NAMALWA (cell line): ENCODE measurements around the gene FNDC3A.
"Not testable (repeated sequence)": the region's sequence is repeated elsewhere in the genome, so short reads cannot be mapped to it uniquely, and the experiment has no call there.

Source experiments
- DNase-seq: peaks from one replicate; pipeline ENCODE4 v3.0.0-alpha.2; 2015; ENCODE audit warnings: low spot score

The FNDC3A gene

GRCh38 chr13:49098198-49098597 is 122.5 kb downstream of the FNDC3A start:
- no peak for DNase-seq

DNA sequence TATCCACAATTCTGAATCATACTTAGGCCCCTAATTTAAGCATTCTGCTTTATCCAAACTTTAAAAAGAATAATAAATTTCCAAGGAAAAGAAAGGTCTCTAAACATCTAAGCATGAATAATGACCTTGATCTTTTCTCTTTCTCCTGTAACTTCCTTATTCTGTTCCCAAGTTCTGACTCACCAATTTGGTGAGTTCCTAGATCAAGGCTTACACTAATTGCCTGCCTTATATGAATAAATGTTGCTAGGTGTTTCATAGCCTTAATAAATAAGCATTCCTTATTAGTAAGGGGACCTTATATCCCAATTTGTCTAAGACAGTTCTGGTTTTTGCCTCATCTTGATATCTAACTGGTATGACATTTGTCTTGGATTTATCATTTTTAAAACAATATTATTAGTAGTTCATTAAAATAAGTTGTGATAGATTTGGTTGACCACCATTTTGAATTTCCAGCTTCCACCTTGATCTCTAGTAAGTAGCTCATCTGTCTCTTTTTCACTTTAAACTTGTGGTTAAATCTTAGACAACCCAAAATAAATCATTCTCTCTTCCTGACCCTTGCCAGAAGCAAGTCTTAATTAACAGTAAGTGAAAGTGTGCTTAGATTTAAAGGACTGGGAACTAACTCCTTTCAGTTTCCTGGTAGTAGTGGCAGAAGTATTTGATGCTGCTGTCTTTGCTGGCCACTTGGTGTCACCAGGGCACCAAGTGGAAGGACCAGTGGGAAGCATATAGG is 123.2 kb downstream of the FNDC3A start:
- DNase-seq = peak; percentile 20

- DNase-seq = no peak
Measured at GRCh38 chr13:49099513-49099877, 123.8 kb downstream of the FNDC3A start.

- DNase-seq = no peak
Measured at GRCh38 chr13:49100637-49101570, 125.2 kb downstream of the FNDC3A start.

DNA sequence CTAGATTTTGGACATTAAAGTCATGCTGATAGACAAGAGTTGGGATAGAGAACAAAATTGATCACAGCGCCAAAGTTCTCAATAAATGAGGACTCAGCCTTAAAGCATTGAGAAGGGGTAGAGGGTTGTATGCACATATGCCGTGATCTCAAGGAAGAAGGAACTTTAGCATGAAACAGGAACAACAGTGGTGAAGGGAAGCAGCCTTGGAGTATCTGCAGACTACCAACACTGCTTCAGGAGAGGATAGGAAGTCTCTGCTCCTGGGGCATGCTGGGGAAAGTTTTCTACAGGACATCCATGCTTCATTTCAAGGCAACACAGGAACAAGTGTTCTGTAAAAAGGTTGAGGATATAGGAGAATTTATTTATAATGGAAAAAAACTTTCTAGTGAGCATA is 132.5 kb downstream of the FNDC3A start:
- no peak for DNase-seq

DNA sequence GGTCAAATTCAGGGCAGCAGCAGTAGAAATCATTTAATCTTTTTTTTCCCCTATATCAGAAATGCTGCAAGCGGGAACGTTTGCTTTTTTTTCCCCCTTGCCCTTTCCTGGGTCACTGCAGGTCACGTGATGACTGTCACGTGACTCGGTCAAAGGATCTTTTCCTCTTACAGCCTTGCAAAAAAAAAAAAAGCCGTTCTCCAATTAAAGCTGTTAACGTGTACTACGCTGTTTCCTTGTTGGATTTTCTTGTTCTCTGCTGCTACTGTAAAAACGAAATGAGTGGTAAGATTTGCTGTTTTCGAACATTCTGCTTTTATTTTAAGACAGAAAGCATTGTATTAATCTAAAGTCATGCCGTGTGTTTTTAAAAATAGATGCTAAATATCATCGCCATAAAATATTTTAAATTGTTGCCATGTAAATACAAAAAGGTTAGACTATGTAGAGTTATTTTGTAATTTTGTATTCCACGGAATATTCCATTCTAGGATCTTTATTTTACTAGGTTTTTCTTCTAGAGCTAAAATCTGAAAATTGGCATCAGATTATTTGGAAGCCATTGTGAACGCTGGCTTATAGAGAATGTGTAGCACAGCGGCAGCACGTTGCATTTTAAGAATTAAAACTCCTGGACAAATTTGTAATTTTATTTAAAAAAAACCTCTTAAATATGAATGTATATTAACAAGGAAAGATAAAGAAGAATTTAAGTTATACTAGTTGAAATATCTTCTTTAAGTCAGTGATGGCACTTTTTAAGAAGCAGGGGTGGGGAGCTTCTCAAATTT is 134.6 kb downstream of the FNDC3A start:
- peak; percentile 95 for DNase-seq

DNA sequence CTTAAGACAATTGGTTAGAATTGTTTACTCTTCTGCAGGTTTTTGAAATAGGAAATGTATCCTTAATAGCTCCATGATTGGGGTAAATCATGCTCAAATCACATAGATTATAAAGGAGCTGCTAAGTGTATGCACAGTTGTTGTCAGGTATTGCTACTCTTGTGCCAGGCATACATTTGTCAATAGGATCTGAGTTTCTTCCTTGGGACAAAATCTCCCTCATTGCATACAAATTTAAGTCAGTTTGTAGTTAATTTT is 135.1 kb downstream of the FNDC3A start:
- DNase-seq = peak; percentile 21

DNA sequence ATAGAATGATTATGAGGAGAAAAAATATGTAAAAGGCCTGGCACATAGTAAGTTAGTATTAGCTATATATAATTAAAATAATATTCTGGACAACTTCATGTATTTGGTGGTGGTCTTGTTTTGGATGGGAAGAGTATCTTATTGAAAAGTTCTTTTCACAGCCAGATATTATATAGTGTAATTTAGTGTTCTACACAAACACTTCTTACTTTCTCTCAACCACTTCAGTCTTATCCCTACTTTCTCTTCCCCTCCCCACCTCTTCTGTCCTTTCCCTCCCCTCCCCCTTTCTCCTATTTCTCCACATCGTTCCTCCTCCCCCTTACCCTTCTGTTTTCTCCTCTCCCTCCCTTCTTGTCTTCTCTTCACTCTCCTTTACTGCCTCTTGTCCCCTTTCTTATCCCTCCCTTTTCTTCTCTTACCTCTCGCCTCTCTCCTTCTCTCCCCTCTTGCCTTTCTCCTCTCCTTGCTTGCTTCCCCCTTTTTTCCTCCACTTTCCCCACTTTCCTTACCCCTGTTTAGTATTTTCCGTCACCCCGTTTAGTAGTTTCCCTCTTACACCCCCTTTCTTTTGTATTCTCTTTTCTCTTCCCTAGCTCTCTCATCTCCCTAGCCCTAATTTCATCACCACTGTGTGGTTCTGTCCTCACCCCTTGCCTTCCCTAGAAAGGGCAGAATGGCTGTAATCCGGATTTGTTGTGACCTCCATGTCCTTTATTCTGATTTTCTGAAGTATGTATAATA is 137.2 kb downstream of the FNDC3A start:
- no peak for DNase-seq

DNA sequence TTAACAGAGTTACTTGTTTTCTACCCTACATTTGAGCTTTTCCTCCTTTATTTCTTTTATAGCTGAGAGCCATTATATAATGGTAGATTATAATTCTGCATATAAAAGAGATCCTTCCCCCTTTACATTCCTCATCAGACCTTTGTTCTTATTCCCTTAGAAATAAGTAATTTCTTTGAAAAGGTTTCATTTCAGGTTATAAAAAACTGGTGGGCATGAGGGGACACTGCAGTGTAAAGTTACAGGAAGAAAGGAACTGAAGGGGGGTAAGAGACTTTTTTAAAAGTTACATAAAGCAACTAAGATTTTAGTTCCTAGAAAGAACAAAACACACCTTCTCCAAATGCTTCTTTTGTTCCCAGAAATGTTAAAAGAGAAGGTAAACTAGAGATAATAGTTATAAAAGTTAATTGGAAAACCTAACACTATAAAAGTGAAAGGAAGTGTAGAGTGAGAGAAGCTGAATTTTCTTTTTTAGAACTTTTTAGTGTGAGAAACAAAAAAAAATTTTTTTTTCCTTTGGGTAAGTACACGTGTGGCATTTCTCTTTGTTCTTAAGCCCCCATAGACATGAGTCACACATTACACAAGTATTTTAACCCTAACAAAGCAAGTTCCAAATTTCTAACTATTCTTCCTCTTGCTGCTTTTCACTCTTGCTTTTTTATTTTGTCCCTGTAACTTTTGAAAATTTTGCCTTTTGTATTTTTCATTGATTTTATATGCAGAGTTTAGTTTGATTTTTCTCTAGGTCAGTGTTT is 138.0 kb downstream of the FNDC3A start:
- no peak for DNase-seq

DNA sequence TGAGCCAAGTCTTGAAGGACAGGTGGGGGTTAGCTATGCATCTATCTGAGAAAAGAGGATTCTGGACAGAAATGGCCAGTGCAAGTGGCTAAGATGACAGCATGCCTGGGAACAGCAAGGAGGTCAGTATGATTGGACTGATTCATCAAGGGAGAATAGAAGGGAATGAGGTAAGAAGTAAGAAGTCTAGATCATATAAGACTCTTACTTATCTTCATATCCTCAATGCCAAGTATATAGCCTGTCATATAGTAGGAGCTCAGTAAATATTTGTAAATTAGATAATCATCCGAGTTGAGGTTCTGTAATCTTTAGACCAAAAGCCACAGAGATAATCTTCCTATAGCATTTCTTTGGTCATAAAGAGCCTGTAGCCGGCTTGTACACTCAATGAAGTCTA is 141.2 kb downstream of the FNDC3A start:
- no peak for DNase-seq

DNA sequence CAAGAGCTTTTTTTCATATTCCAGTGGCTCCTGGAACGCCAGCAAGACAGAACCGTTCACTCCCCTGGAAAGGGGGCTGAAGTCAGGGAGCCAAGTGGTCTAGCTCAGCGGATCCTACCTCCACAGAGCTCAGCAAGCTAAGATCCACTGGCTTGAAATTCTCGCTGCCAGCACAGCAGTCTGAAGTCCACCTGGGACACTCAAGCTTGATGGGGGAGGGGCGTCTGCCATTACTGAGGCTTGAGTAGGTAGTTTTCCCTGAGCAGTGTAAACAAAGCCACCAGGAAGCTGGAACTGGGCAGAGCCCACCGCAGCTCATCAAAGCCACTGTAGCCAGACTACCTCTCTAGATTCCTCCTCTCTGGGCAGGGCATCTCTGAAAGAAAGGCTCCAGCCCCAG is 142.7 kb downstream of the FNDC3A start:
- DNase-seq = not testable (repeated sequence)

DNA sequence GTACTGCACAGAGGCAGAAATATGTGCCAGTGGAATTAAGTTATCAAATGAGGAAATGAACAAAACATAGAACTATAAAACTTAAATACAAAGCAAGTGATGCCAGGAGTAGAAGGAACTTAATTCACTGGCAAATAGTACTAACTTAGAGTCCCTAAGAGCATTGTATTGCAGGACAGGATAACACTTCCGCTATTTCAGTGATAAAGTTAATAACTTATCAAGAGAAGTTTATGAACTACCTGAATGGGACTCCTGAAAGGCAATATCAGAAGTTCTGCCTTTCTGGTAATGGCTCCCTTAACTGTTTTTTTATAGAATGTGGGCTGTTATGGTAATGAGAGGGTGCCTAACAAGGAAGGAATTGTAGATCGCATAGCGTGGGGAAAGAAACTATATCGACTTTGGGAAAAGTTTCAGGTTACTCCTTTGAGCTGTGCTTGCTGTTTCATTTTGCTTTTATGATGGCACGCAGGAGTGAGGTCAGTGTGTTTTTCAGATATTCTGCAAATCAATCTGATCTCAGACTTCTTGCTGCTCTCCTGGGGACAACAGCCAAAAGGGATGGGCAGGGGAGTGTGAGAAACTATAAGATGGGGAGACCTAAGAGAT is 149.1 kb downstream of the FNDC3A start:
- no peak for DNase-seq

DNA sequence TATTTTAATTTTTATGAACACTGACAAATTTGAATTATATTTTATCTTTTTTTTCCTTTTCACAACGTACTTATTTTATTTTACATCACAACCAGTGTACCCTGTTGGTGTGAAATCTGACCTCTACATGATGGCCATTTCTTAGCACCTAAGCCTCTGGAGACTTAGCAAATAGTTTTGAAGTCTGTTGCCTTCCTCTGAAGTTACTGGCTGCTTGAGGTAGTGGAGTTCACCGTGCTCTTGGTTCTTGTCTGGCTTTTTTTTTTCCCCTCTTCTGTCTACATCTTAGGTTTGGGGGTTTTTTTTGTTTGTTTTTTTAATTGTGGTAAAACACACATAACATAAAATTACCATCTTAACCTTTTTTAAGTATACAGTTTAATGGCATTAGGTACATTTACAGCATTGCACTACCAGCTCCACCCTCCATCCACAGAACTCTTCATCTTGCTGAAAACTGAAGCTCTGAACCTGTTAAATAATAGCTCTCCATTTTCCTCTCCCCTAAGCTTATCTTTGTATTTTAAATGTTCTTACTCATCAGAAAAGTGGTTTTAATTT is 150.3 kb downstream of the FNDC3A start:
- no peak for DNase-seq

GRCh38 chr13:49132479-49133002 is 156.8 kb downstream of the FNDC3A start:
- DNase-seq = no peak

DNA sequence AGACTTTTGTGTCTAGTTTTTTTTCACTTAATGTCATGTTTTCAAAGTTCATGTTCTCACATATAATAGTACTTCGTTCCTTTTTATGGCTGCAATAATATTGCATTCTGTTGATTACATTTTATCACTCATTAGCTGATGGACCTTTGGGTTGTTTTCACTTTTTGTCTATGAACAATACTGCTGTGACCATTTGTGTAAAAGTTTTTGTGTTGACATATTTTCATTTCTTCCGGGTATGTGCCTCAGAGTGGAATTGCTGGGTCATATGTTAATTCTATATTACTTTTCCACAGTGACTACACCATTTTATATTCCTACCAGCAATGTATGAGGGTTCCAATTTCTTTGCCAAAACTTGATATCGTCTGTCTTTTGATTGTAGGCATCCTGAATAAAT is 158.6 kb downstream of the FNDC3A start:
- no peak for DNase-seq

GRCh38 chr13:49137138-49137643 is 161.5 kb downstream of the FNDC3A start:
- DNase-seq = not testable (repeated sequence)

GRCh38 chr13:49140910-49141611 is 165.3 kb downstream of the FNDC3A start:
- DNase-seq = no peak

GRCh38 chr13:49146950-49147355 is 171.2 kb downstream of the FNDC3A start:
- DNase-seq = no peak

DNA sequence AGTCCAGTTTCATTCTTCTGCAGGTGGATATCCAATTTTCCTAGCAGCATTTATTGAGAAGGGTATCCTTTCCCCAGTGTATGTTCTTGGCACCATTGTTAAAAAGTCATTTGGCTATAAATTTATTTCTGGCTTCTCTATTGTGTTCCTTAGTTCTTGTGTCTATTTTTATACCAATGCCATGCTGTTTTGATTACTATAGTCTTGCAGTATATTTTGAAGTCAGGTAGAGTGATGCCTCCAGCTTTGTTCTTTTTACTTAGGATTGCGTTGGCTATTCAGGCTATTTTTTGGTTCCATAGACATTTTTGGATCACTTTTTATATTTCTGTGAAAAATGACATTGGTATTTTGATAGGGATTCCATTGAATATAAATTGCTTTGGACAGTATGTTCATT is 172.7 kb downstream of the FNDC3A start:
- DNase-seq = no peak
